GM12875 (cell line): Measurements from ENCODE around the gene CNTN1.

Experiments used
- H3K4me3 ChIP-seq: one replicate; pipeline ENCODE4 v1.5.1; 2011; ENCODE audit warnings: low read depth, low read length, control low read depth
- TF ChIP-seq, protein P1 (sequence below): IDR thresholded peaks from 2 replicates; pipeline ENCODE4 v1.5.1; 2011; ENCODE audit warnings: low read depth, mild to moderate bottlenecking, control low read depth, inconsistent platforms, low read length, moderate library complexity, borderline replicate concordance; ENCODE audit not compliant: insufficient read depth

The CNTN1 gene

DNA sequence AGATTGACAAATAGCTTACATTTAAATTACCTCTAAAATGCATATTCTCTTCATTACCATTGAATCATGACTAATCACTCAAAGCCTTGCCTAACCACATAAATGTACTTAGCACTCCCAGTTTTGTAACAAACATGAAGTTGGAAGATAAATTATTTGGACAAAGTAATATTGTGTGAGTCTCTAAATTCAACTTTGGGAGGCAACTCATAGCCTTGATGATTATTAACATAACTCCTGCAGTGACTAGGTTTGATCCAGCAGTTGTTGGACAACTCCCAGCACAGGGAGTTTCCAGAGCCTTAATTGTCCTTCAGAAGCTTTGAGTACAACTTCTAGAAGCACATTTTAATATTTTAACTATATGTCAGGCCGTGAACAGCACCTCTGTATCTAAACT lies 342.4 kb downstream of the CNTN1 start:
- TF ChIP-seq, protein P1, sequence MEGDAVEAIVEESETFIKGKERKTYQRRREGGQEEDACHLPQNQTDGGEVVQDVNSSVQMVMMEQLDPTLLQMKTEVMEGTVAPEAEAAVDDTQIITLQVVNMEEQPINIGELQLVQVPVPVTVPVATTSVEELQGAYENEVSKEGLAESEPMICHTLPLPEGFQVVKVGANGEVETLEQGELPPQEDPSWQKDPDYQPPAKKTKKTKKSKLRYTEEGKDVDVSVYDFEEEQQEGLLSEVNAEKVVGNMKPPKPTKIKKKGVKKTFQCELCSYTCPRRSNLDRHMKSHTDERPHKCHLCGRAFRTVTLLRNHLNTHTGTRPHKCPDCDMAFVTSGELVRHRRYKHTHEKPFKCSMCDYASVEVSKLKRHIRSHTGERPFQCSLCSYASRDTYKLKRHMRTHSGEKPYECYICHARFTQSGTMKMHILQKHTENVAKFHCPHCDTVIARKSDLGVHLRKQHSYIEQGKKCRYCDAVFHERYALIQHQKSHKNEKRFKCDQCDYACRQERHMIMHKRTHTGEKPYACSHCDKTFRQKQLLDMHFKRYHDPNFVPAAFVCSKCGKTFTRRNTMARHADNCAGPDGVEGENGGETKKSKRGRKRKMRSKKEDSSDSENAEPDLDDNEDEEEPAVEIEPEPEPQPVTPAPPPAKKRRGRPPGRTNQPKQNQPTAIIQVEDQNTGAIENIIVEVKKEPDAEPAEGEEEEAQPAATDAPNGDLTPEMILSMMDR = no peak

DNA sequence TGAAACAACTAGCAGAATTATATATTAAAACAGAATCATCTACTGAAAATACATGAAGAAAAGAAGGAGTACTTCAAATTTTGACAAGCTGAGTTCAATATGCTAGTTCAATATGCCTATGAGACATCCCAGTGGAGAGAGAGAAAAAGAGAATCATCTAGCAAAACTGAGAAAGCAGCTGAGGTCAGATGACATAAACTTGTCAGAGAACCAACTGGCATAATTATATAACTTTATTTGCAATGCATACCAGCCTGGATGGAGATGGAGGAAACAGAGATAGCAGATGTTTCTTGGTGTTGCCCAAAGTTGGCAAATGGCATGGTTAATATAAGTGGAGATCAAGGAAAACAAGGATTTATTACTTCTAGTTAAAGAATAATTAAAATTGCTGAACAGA lies 347.2 kb downstream of the CNTN1 start:
- TF ChIP-seq, protein P1 = no peak
- H3K4me3 ChIP-seq = no peak overlapping the region

More for the DNA sequence above, 342.4 kb downstream of the CNTN1 start:
- H3K4me3 ChIP-seq = no peak overlapping the region

DNA sequence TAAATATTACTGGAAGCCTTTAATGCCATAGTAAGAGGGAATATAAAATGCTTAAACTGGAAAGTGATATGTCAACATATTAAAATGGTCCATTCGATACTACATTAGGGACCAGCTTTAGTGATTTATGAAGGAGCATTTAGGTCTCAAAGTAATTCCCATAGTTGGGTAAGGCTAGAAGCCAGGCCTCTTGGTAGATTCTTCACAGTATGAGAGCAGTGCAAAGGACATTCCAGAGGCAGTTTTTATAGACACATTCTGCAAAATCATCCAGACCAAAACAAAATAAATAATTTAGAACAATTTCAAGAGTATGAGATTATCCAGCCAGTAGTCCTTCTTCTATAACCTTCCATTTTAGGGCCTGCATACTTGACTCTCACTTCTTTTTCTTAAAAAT lies 353.3 kb downstream of the CNTN1 start:
- TF ChIP-seq, protein P1 = no peak
- no peak overlapping the region for H3K4me3 ChIP-seq

DNA sequence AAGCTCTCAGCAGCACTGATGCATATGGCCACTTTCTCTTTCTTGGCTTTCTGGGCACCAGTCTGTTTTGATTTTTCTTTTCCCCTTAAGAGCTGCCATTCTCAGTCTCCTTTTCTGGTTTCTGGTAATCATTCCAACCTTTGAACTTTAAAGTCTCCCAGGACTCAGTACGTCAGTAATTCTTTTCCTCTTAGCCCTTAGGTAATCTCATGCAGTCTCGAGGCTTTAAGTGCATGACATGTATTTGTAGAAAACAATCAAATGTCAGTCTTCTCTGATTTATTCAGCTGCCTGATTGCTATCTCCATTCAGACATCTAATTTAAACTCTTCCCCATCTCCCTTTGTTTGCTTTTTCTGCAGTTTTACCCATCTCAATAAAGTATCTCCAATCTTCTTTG lies 356.8 kb downstream of the CNTN1 start:
- TF ChIP-seq, protein P1 = no peak
- no peak overlapping the region for H3K4me3 ChIP-seq

DNA sequence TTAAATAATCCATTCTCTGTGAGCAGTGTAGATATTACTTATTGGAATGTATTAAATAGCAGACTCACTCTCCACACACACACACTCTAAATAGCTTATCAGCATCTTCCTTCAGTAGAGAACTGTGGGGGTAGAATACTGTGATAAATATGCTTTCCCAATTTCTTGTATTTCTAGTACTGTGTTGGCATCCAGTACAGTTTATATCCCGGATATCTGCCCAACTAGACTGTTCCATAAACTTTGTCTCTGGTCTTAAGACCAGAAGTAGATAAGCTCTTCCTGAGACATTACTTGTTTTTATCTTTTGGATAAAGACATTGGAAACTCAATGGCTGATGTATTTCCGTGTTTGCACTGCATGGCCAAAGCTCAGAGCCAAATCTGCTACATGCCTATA lies 359.7 kb downstream of the CNTN1 start:
- TF ChIP-seq, protein P1 = no peak
- no peak overlapping the region for H3K4me3 ChIP-seq

DNA sequence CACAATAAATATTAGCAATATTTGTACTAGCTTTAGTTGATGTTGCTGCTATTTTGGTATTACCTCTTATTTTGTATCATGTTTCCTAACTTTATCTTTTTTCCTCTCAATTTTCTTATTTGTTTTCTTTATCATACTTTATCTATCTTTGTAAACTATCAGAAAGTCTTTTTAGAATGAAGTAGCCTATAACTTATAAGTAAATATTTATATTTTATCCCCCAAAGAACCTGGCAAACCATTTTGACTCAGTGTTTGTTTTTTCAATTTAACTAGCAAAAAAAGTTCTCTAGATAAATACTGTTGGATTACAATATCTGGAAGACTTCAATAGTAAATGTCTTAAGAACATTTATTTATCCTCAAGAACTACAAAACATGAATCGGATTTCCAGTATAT lies 360.2 kb downstream of the CNTN1 start:
- H3K4me3 ChIP-seq = no peak overlapping the region
- TF ChIP-seq, protein P1 = no peak

DNA sequence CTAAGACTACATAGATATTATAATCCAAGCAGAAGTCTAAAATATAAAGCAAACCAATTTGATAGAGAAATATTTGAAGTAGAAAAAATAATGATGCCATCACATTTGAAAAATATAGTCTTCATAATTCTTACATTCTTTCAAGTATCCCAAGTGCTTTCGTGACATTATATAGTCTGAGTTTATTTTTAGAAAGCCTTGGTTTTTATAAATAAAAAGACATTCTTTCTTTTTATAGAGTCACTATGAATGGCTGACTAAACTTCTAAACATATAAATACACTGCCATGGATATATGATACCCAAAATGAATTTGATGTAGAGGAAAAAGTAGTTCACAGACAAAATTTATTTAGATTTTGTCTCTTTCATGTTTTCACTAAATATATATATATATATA lies 360.8 kb downstream of the CNTN1 start:
- TF ChIP-seq, protein P1 = no peak
- H3K4me3 ChIP-seq = no peak overlapping the region
